ENCODE data around the gene HS1BP3.
A peak's percentile ranks its signal among the peaks of the same experiment; 100 is the strongest.

The HS1BP3 gene

DNA sequence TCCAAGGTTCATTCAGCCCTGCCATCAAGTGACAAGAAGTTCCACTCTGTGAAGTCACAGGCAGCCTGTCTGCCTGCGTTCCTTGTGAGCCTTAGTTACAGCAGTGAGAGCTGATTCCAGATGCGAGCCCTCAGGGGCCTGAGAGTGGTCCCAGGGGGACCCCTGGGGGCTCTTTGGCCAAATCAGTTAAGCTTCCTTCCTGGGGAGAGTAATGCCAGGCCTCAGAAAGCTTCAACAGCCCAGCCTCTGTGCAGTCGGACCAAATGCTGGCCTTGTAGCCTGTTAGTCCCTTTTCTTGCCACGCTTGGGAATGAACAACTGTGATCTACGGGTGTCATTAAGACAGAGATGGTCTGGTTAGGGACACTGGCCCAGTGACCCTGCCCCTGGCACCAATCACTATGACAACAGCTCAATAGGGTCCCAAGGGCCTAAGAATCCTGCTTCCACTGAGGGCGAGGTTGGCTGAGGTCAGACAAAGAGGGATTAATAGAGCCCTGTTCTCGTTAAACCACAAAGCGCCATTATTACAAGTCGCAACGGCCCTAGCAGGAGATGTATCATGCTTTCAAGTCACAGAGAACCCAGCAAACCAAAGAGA lies 50.9 kb downstream of the HS1BP3 start:
- H3K79me1 ChIP-seq (ENCODE audit: low read length) = peaks cover 37% of the 10 kb centered on the region
- no peak overlapping the region for H3K4me3 ChIP-seq (ENCODE audit: low read depth, low read length)
- DNase-seq = no peak
- H3K27ac ChIP-seq (ENCODE audit: low read depth, low read length) = no peak overlapping the region
- H3K4ac ChIP-seq (ENCODE audit: low read depth, low read length) = peak overlapping the region; percentile 13
- H2BK5ac ChIP-seq (ENCODE audit: low read depth, low read length, poor library complexity) = peak overlapping the region; percentile 17
- H3K4me1 ChIP-seq (ENCODE audit: control insufficient read depth in 1 of 2, insufficient read depth in 2 of 2, low read length in 2 of 2) = peaks cover 29 to 33% of the 10 kb centered on the region in 2 experiments
- H3K79me2 ChIP-seq (ENCODE audit: control insufficient read depth, insufficient read depth, low read length, poor library complexity) = no peaks in the 10 kb centered on the region
- no peak overlapping the region for H2AFZ ChIP-seq (ENCODE audit: insufficient read depth, low read length, poor library complexity)
- no peaks in the 10 kb centered on the region for H3K36me3 ChIP-seq (ENCODE audit: control insufficient read depth in 1 of 2, insufficient read depth in 2 of 2, low read length in 2 of 2)
- H3K27me3 ChIP-seq (ENCODE audit: insufficient read depth, low read length) = no peaks in the 10 kb centered on the region
- H3K14ac ChIP-seq (ENCODE audit: low read length) = peak overlapping the region; percentile 36
- H3K4me2 ChIP-seq (ENCODE audit: low read length) = no peak overlapping the region
- H2BK12ac ChIP-seq (ENCODE audit: low read length) = peak overlapping the region; percentile 82
- no CpG with 5 or more reads among the region's 10 CpGs for WGBS (ENCODE audit: extremely low coverage, insufficient coverage, insufficient read length)
- H4K91ac ChIP-seq (ENCODE audit: low read depth, low read length) = peak overlapping the region; percentile 72
- H4K8ac ChIP-seq (ENCODE audit: low read depth, low read length) = peak overlapping the region; percentile 48
- no peak overlapping the region for H3K23ac ChIP-seq (ENCODE audit: low read length)
- H3K18ac ChIP-seq (ENCODE audit: low read length) = peak overlapping the region; percentile 28
- peak overlapping the region; percentile 48 for H2BK120ac ChIP-seq (ENCODE audit: insufficient read depth, low read length, poor library complexity)
- no peak overlapping the region for H3K9ac ChIP-seq (ENCODE audit: low read length)
- no peaks in the 10 kb centered on the region for H3K9me3 ChIP-seq (ENCODE audit: insufficient read depth, low read depth, low read length)
- peak overlapping the region; percentile 77 for H2AK5ac ChIP-seq (ENCODE audit: low read length)
- H4K12ac ChIP-seq (ENCODE audit: low read depth, low read length) = no peak overlapping the region

DNA sequence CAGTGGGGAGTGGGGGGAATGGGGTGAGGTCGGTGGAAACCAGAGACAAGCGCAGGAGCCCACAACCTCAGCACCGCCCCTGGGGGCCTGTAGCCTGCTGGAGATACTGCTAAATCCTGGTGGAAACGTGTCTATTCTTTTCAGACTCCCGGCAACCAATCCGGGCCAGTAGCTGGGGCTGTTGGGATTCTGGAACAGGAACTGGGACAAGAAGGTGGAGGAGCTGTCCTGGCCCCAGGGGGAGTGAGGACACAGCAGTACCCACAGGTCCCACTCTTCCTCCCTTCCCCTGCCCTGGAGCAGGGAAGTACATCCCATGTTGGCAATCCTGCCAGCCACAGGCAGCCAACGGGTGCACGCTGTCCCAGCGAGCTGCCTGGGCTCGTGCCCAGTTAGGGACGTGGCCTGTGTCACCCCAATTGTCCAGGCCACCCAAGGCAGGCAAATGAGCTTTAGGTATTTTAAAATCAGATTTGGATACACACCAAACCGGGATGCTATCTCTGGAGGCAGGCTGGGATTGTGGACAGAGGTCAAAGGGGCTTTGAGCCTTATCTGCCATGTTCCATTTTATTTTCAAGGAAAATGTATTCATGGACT lies 51.8 kb downstream of the HS1BP3 start:
- Histone ChIP-seq H4K12ac (ENCODE audit: low read depth, low read length) (no peak overlapping the region), H3K36me3 (ENCODE audit: control insufficient read depth in 1 of 2, insufficient read depth in 2 of 2, low read length in 2 of 2) (no peaks in the 10 kb centered on the region), H3K4me2 (ENCODE audit: low read length) (no peak overlapping the region), H3K18ac (ENCODE audit: low read length) (peak overlapping the region; percentile 17), H2BK12ac (ENCODE audit: low read length) (peak overlapping the region; percentile 56), H3K4me3 (ENCODE audit: low read depth, low read length) (no peak overlapping the region), H3K9me3 (ENCODE audit: insufficient read depth, low read depth, low read length) (no peaks in the 10 kb centered on the region), H3K4me1 (ENCODE audit: control insufficient read depth in 1 of 2, insufficient read depth in 2 of 2, low read length in 2 of 2) (peaks cover 34 to 38% of the 10 kb centered on the region in 2 experiments), H3K4ac (ENCODE audit: low read depth, low read length) (peak overlapping the region; percentile 53), H3K79me1 (ENCODE audit: low read length) (peaks cover 45% of the 10 kb centered on the region), H3K14ac (ENCODE audit: low read length) (peak overlapping the region; percentile 37), H2BK120ac (ENCODE audit: insufficient read depth, low read length, poor library complexity) (peak overlapping the region; percentile 89), H3K9ac (ENCODE audit: low read length) (no peak overlapping the region), H4K91ac (ENCODE audit: low read depth, low read length) (peak overlapping the region; percentile 84), H3K23ac (ENCODE audit: low read length) (no peak overlapping the region), H4K8ac (ENCODE audit: low read depth, low read length) (peak overlapping the region; percentile 1), H2AFZ (ENCODE audit: insufficient read depth, low read length, poor library complexity) (peak overlapping the region; percentile 32), H2AK5ac (ENCODE audit: low read length) (peak overlapping the region; percentile 59), H3K27ac (ENCODE audit: low read depth, low read length) (no peak overlapping the region), H2BK5ac (ENCODE audit: low read depth, low read length, poor library complexity) (peak overlapping the region; percentile 61), H3K79me2 (ENCODE audit: control insufficient read depth, insufficient read depth, low read length, poor library complexity) (peaks cover 4% of the 10 kb centered on the region), H3K27me3 (ENCODE audit: insufficient read depth, low read length) (no peaks in the 10 kb centered on the region)
- WGBS (ENCODE audit: extremely low coverage, insufficient coverage, insufficient read length) = no CpG with 5 or more reads among the region's 12 CpGs
- no peak for DNase-seq

DNA sequence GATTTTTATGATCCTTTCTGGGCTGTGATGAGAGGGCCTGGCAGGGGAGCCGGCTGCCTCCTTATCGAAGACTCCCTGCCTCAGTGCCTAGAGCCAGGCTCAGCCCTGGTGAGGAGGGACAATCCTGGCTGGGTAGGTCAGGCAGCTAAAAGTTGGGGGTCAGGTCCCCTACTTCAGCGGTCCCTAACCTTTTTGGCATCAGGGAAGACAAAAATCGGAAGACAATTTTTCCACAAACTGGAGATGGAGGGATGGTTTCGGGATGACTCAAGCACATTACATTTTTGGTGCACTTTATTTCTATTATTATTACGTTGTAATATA lies 53.1 kb downstream of the HS1BP3 start:
- peak overlapping the region; percentile 45 for H2BK5ac ChIP-seq (ENCODE audit: low read depth, low read length, poor library complexity)
- no peak overlapping the region for H3K23ac ChIP-seq (ENCODE audit: low read length)
- no CpG with 5 or more reads among the region's 6 CpGs for WGBS (ENCODE audit: extremely low coverage, insufficient coverage, insufficient read length)
- H3K79me1 ChIP-seq (ENCODE audit: low read length) = peaks cover 55% of the 10 kb centered on the region
- peaks cover 7% of the 10 kb centered on the region for H3K79me2 ChIP-seq (ENCODE audit: control insufficient read depth, insufficient read depth, low read length, poor library complexity)
- peak overlapping the region; percentile 63 for H3K14ac ChIP-seq (ENCODE audit: low read length)
- peak overlapping the region; percentile 93 for H2BK12ac ChIP-seq (ENCODE audit: low read length)
- H3K27ac ChIP-seq (ENCODE audit: low read depth, low read length) = peak overlapping the region; percentile 14
- H2BK120ac ChIP-seq (ENCODE audit: insufficient read depth, low read length, poor library complexity) = peak overlapping the region; percentile 92
- peak overlapping the region; percentile 71 for H4K91ac ChIP-seq (ENCODE audit: low read depth, low read length)
- no peak overlapping the region for H3K18ac ChIP-seq (ENCODE audit: low read length)
- H3K4me1 ChIP-seq (ENCODE audit: control insufficient read depth in 1 of 2, insufficient read depth in 2 of 2, low read length in 2 of 2) = peaks cover 44 to 51% of the 10 kb centered on the region in 2 experiments
- H3K27me3 ChIP-seq (ENCODE audit: insufficient read depth, low read length) = no peaks in the 10 kb centered on the region
- H2AFZ ChIP-seq (ENCODE audit: insufficient read depth, low read length, poor library complexity) = peak overlapping the region; percentile 37
- peak overlapping the region; percentile 67 for H2AK5ac ChIP-seq (ENCODE audit: low read length)
- H3K36me3 ChIP-seq (ENCODE audit: control insufficient read depth in 1 of 2, insufficient read depth in 2 of 2, low read length in 2 of 2) = no peaks in the 10 kb centered on the region
- no peaks in the 10 kb centered on the region for H3K9me3 ChIP-seq (ENCODE audit: insufficient read depth, low read depth, low read length)
- no peak overlapping the region for H3K4me2 ChIP-seq (ENCODE audit: low read length)
- H3K4ac ChIP-seq (ENCODE audit: low read depth, low read length) = no peak overlapping the region
- H3K4me3 ChIP-seq (ENCODE audit: low read depth, low read length) = no peak overlapping the region
- H3K9ac ChIP-seq (ENCODE audit: low read length) = no peak overlapping the region
- DNase-seq = no peak
- peak overlapping the region; percentile 42 for H4K8ac ChIP-seq (ENCODE audit: low read depth, low read length)
- H4K12ac ChIP-seq (ENCODE audit: low read depth, low read length) = no peak overlapping the region

DNA sequence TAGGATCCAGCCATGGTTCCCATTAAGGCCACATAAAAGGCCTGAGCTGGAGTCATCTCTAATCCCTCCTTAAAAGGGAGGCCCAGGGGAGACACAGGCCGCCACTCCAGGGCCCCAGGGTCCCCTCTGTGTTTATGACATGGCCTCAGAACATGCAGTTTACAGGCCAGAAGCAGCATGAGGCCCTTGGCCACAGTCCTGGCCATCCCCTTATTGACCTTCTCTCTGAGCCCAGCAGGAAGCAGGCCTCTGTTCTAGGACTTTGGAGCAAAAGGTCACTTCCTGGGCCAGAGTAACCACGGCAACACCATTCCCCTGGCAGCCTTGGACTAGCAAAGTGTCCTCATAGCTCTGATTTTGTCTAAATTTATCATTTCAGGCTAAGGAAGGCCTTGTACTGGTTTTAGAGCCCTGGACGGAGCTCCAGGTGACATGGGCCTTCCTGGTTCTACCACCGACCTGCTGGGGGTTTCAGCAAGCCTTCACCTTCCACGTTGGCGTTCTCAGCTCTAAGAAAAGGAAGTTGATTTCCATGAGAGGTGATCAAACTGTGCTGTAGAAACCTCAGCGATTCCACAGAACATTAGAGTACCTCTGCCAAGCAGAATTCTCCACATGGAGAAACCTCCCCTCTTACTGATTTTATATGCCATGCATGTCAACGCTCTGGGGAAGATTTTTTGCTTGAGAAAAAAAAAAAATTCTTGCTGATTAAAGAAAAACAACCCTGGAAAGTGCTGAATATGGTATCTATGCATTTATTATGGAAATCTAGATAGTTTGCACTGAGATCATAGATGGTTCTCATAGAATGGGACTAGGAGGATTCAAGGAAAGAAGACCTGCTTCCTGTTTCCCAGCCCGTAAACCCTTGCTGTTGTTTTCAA lies 53.7 kb downstream of the HS1BP3 start:
- no CpG with 5 or more reads among the region's 9 CpGs for WGBS (ENCODE audit: extremely low coverage, insufficient coverage, insufficient read length)
- peak overlapping the region; percentile 62 for H2BK5ac ChIP-seq (ENCODE audit: low read depth, low read length, poor library complexity)

More for the DNA sequence above, 53.7 kb downstream of the HS1BP3 start:
- Histone ChIP-seq H2BK12ac (ENCODE audit: low read length) (peak overlapping the region; percentile 93), H3K14ac (ENCODE audit: low read length) (peak overlapping the region; percentile 63), H2AK5ac (ENCODE audit: low read length) (peak overlapping the region; percentile 80), H3K4me1 (ENCODE audit: control insufficient read depth in 1 of 2, insufficient read depth in 2 of 2, low read length in 2 of 2) (peaks cover 48 to 56% of the 10 kb centered on the region in 2 experiments), H3K9me3 (ENCODE audit: insufficient read depth, low read depth, low read length) (no peaks in the 10 kb centered on the region), H4K91ac (ENCODE audit: low read depth, low read length) (peak overlapping the region; percentile 82), H3K4me3 (ENCODE audit: low read depth, low read length) (no peak overlapping the region), H3K18ac (ENCODE audit: low read length) (peak overlapping the region; percentile 16), H3K27me3 (ENCODE audit: insufficient read depth, low read length) (no peaks in the 10 kb centered on the region), H4K12ac (ENCODE audit: low read depth, low read length) (peak overlapping the region; percentile 6), H3K79me2 (ENCODE audit: control insufficient read depth, insufficient read depth, low read length, poor library complexity) (peaks cover 7% of the 10 kb centered on the region), H2BK120ac (ENCODE audit: insufficient read depth, low read length, poor library complexity) (peak overlapping the region; percentile 92), H3K27ac (ENCODE audit: low read depth, low read length) (no peak overlapping the region), H3K79me1 (ENCODE audit: low read length) (peaks cover 60% of the 10 kb centered on the region), H2AFZ (ENCODE audit: insufficient read depth, low read length, poor library complexity) (peak overlapping the region; percentile 37), H3K23ac (ENCODE audit: low read length) (no peak overlapping the region), H3K9ac (ENCODE audit: low read length) (no peak overlapping the region), H3K4ac (ENCODE audit: low read depth, low read length) (no peak overlapping the region), H4K8ac (ENCODE audit: low read depth, low read length) (peak overlapping the region; percentile 42), H3K4me2 (ENCODE audit: low read length) (no peak overlapping the region), H3K36me3 (ENCODE audit: control insufficient read depth in 1 of 2, insufficient read depth in 2 of 2, low read length in 2 of 2) (no peaks in the 10 kb centered on the region)
- no peak for DNase-seq
